ENCODE data around the gene POLDIP2. TPM values are rescaled to one million over a fixed set of nuclear protein-coding genes. Genes with fewer than 3 reads are reported as not detected.

Gene POLDIP2
- total RNA-seq, 1 donor = 66.6 TPM

DNA sequence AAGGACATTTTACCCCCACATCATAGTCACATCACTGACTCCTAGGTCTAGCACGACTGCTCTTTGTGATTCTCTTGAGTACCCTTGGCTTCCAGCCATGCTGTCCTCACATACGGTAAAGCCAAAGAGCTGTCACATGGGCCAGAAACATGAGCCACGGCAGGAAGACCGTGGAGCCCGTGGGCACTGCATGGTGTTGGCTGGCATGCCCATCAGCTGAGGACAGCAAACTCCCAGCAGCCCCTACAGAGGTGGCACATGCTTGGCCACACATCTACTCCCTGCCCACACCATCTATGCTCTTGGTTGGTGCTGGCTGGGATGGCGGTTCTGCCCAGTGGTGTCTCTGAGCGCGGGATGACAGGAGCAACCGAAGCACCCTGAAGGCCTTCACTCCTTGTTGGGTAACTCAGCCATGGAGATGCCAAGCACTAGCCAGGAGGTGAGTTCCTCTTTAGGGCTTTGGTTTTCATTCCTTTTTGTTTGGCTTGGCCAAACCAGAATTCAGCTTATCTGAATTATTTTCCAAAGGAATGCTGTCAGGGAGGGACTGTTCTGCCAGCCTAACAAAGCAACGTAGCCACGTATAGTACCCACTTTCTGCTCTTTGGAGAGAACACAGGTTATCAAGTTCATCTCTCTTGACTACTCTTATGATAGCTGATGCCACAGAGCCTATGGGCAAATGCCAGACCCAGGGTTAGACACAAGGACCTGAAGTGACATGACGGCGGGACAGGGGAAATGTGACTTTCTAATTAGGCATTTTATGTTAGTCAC lies 11.7 kb downstream of the POLDIP2 start:
- H3K4me3 ChIP-seq (ENCODE audit: low read depth, low read length) = no peak overlapping the region
- peak; percentile 62 for DNase-seq (ENCODE audit: low read depth)
- no peak for TF ChIP-seq CTCF (IDR thresholded peaks at IDR 0.05; ENCODE audit: insufficient read depth, low read length)

DNA sequence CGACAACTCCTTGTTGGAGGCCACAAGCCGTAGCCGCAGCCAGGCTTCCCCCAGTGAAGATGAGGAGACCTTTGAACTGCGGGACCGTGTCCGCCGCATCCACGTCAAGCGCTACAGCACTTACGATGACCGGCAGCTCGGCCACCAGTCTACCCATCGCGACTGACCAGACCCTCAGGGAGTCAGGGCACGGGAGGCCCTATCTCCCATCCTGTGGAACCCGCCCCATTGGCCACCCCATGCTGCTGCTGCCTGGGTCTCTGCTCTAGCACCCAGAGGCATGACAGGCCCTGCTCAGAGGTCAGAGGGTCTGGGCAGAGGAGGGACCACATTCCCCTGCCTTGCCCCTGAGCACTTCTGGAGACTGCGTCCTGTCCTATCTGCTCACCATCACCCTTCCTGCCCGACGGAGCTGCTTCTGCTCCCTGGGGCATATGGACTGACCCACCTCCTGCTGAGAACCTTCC lies 12.9 kb downstream of the POLDIP2 start:
- TF ChIP-seq CTCF (IDR thresholded peaks at IDR 0.05; ENCODE audit: insufficient read depth, low read length) = no peak
- no peak for DNase-seq (ENCODE audit: low read depth)
- H3K4me3 ChIP-seq (ENCODE audit: low read depth, low read length) = no peak overlapping the region

GRCh38 chr17:28344011-28344410 lies 13.3 kb downstream of the POLDIP2 start:
- DNase-seq (ENCODE audit: low read depth) = no peak
- H3K4me3 ChIP-seq (ENCODE audit: low read depth, low read length) = no peak overlapping the region
- no peak for TF ChIP-seq CTCF (IDR thresholded peaks at IDR 0.05; ENCODE audit: insufficient read depth, low read length)

GRCh38 chr17:28343491-28343932 lies 13.8 kb downstream of the POLDIP2 start:
- H3K4me3 ChIP-seq (ENCODE audit: low read depth, low read length) = no peak overlapping the region
- TF ChIP-seq CTCF (IDR thresholded peaks at IDR 0.05; ENCODE audit: insufficient read depth, low read length) = no peak
- no peak for DNase-seq (ENCODE audit: low read depth)

DNA sequence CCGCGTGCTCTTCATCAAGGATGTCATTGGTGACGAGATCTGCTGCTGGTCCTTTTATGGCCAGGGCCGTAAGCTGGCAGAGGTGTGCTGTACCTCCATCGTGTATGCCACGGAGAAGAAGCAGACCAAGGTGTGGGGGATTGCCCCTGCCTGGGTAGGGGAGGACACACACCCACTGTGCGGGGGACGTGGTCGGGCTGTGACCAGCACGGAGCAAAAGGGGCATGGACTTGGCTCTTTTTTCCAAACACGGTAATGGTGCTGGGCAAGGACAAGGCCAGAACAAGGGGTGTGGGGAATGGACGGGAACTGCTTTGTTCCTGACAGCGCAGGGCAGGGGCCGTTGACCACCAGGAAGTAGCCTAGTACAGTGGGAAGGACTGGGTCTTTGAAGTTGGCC lies 15.0 kb downstream of the POLDIP2 start:
- no peak for DNase-seq (ENCODE audit: low read depth)
- no peak for TF ChIP-seq CTCF (IDR thresholded peaks at IDR 0.05; ENCODE audit: insufficient read depth, low read length)
- no peak overlapping the region for H3K4me3 ChIP-seq (ENCODE audit: low read depth, low read length)

GRCh38 chr17:28341516-28341915 lies 15.8 kb downstream of the POLDIP2 start:
- no peak overlapping the region for H3K4me3 ChIP-seq (ENCODE audit: low read depth, low read length)
- DNase-seq (ENCODE audit: low read depth) = no peak
- no peak for TF ChIP-seq CTCF (IDR thresholded peaks at IDR 0.05; ENCODE audit: insufficient read depth, low read length)
